GM12875 (cell line): Measurements from ENCODE around the gene KLHL3.

Experiments used
- H3K4me3 ChIP-seq: one replicate; pipeline ENCODE4 v1.5.1; 2011; ENCODE audit warnings: low read depth, low read length, control low read depth
- CTCF ChIP-seq: IDR thresholded peaks from 2 replicates; pipeline ENCODE4 v1.5.1; 2011; ENCODE audit warnings: low read depth, mild to moderate bottlenecking, control low read depth, inconsistent platforms, low read length, moderate library complexity, borderline replicate concordance; ENCODE audit not compliant: insufficient read depth

Gene KLHL3

DNA sequence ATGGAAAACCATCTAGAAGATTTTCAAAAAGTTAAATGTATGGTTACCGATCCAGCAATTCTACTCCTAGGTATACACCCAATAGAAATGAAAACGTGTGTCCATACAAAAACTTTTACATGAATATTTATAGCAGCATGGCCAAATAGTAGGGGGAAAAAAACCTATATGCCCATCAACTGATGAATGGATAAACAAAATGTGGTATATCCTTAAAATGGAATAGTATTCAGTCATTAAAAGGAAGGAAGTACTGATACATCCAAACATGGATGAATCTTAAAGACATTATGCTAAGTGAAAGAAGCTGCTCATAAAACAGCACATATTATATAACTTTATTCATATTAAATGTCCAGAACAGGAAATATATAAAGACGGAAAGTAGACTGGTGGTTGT is 143.6 kb downstream of the KLHL3 start:
- no peak overlapping the region for H3K4me3 ChIP-seq
- TF ChIP-seq CTCF: no peak

DNA sequence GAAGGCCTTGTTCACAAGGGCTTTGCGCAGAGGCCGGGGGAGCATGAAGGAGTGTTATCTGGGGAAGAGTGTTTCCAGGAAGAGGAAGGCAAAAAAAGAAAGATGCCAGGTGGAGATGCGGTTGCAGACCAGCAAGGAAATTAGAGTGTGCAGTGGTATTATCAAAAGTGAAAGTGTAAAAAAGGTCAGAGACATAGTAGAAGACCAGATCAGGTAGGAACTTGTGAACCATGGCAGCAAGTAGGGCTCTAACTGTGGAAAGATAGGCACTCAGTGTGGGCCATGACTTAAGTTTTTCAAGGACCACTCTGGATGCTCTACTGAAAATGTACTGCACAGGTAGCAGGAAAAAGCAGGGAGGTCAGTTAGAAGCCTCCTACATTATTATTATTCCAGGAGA is 146.7 kb downstream of the KLHL3 start:
- no peak for TF ChIP-seq CTCF
- H3K4me3 ChIP-seq: no peak overlapping the region

DNA sequence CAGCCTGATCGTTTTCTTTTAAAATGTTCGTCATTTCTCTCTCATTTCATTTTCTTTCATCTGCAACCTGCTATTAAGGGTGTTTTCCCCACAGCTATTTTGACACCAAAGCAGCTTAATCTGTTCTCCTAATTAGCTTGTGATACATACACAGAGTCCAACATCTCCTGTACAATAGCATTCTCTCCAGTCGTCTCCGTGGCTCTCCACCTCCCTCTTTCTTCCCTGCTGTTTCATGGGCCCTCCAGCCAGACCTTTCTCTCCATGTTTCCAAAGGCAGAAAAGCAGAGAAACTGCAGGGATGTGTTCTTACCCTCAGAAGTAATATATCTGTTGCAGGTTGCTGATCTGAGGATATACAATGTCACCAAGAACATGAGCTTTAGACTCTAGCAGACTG is 148.0 kb downstream of the KLHL3 start:
- no peak overlapping the region for H3K4me3 ChIP-seq
- TF ChIP-seq CTCF: no peak

GRCh38 chr5:137584262-137584661 is 151.6 kb downstream of the KLHL3 start:
- H3K4me3 ChIP-seq: no peak overlapping the region
- no peak for TF ChIP-seq CTCF

GRCh38 chr5:137583129-137583528 is 152.8 kb downstream of the KLHL3 start:
- no peak overlapping the region for H3K4me3 ChIP-seq
- no peak for TF ChIP-seq CTCF

DNA sequence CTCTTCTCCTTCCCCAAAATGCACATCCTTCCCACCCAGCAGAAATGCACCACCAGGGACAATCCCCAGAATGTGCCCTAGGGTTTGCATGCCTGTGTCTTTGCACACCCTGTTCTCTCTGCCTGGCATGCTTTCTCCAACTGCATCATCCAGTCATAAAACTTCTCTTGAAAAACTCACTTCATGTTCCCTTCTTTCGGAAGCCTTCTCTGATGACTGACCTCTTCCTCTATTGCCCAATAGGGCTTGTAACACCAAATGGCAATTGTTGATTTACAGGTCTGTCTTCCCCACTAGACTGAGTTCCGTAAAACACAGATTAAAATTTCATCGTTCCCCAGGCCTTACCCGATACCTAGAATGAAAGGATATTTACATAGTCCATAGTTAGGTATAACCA is 153.7 kb downstream of the KLHL3 start:
- no peak for TF ChIP-seq CTCF
- H3K4me3 ChIP-seq: no peak overlapping the region

DNA sequence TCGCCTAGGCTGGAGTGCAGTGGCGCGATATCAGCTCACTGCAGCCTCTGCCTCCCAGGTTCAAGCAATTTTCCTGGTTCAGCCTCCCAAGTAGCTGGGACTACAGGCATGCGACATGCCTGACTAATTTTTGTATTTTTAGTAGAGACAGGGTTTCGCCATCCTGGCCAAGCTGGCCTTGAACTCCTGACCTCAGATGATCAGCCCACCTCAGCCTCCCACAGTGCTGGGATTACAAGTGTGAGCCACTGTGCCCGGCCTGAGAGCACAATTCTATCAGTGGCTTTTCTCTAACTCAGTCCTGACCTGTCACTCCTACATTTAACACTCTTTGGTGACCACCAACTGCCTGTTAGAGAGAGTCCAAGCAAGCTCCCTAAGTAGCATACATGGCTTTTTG is 154.1 kb downstream of the KLHL3 start:
- no peak overlapping the region for H3K4me3 ChIP-seq
- no peak for TF ChIP-seq CTCF
